Measurements from ENCODE around the gene CBX6. TPM values are rescaled to one million over a fixed set of nuclear protein-coding genes. Genes with fewer than 3 reads are reported as not detected.
A peak's percentile ranks its signal among the peaks of the same experiment; 100 is the strongest.

CBX6 gene
- total and polyA plus RNA-seq, 2 of the 8 experiments (the other 6 are each of a cell fraction or from before 2014, with no cell fraction given): 10.6 to 27.5 TPM

DNA sequence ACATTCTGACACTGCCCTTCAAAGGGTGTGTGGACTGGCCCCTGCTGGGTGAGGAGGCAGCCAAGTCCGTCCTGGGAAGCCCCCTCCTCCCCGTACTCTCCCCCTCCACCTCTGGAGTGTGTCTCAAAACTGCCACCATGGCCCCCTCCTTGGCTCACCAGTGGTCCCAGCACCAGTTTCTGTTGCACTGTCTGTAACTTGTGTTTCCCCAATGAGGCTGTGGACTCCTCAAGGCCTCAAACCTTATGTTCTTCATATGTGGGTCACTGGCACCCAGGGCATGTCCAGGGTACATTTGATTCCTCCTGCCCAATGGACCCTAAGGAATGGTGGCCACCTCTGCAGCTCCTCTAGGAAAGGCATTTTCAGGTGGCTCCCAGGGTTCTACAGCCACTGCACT is 21.6 kb downstream of the CBX6 start:
- peaks cover 0 to 3% (median under 1%) of the 10 kb centered on the region in 4 experiments; a peak in 2 of 7 replicates for H3K4me1 ChIP-seq (replicated peaks in 1 of 4; ENCODE audit: control insufficient read depth in 3 of 4, insufficient read depth in 4 of 4, low read length in 3 of 4)
- no peak overlapping the region for H4K5ac ChIP-seq (ENCODE audit: insufficient read length, low read depth, low read length)
- no peak overlapping the region for H2BK120ac ChIP-seq (replicated peaks; ENCODE audit: low read depth, low read length)
- H2AFZ ChIP-seq (ENCODE audit: low read length): no peak overlapping the region
- no peak overlapping the region for H3K18ac ChIP-seq (ENCODE audit: extremely low read depth, low read length)
- no peak overlapping the region for H3K4me3 ChIP-seq (ENCODE audit: extremely low read depth in 1 of 4, insufficient read depth in 2 of 4, low read depth in 3 of 4, low read length in 4 of 4)
- no peak overlapping the region for H2BK5ac ChIP-seq (ENCODE audit: low read depth, low read length)
- H3K4ac ChIP-seq (replicated peaks; ENCODE audit: insufficient read length, low read depth, low read length): no peak overlapping the region
- TF ChIP-seq BACH1 (IDR thresholded peaks at IDR 0.05; ENCODE audit: low read length) (no peak), YY1 (IDR thresholded peaks at IDR 0.05; ENCODE audit: low read depth, low read length) (no peak), EZH2 (IDR thresholded peaks at IDR 0.05; ENCODE audit: low read depth, low read length, severe bottlenecking) (no peak), TEAD4 (IDR thresholded peaks at IDR 0.05; ENCODE audit: low read depth, low read length) (no peak), MAFK (IDR thresholded peaks at IDR 0.05; ENCODE audit: low read depth, low read length) (no peak)
- TF ChIP-seq, protein P1, sequence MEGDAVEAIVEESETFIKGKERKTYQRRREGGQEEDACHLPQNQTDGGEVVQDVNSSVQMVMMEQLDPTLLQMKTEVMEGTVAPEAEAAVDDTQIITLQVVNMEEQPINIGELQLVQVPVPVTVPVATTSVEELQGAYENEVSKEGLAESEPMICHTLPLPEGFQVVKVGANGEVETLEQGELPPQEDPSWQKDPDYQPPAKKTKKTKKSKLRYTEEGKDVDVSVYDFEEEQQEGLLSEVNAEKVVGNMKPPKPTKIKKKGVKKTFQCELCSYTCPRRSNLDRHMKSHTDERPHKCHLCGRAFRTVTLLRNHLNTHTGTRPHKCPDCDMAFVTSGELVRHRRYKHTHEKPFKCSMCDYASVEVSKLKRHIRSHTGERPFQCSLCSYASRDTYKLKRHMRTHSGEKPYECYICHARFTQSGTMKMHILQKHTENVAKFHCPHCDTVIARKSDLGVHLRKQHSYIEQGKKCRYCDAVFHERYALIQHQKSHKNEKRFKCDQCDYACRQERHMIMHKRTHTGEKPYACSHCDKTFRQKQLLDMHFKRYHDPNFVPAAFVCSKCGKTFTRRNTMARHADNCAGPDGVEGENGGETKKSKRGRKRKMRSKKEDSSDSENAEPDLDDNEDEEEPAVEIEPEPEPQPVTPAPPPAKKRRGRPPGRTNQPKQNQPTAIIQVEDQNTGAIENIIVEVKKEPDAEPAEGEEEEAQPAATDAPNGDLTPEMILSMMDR (IDR thresholded peaks at IDR 0.05; ENCODE audit: control extremely low read depth in 1 of 3, insufficient read depth in 1 of 3, low read depth in 1 of 3, low read length in 3 of 3): no peak
- no peaks in the 10 kb centered on the region for H3K79me1 ChIP-seq (ENCODE audit: low read depth, low read length)
- no peak overlapping the region for H3K56ac ChIP-seq (replicated peaks; ENCODE audit: insufficient read length, low read depth, low read length)
- H4K20me1 ChIP-seq (replicated peaks in 1 of 2; ENCODE audit: control insufficient read depth in 1 of 2, insufficient read depth in 2 of 2, low read length in 2 of 2): no peaks in the 10 kb centered on the region
- H3K14ac ChIP-seq (ENCODE audit: insufficient read length): no peak overlapping the region
- H2BK15ac ChIP-seq (ENCODE audit: low read length): no peak overlapping the region
- H2AK5ac ChIP-seq (ENCODE audit: low read depth, low read length): 0 out of 2 replicates have a peak overlapping the region, but pooled peaks have one; percentile 24
- no peaks in the 10 kb centered on the region for H3K36me3 ChIP-seq (ENCODE audit: control insufficient read depth in 2 of 4, insufficient read depth in 4 of 4, low read length in 3 of 4)
- peaks cover 0 to 10% (median 5%) of the 10 kb centered on the region in 4 experiments; a peak in 5 of 7 replicates for H3K27me3 ChIP-seq (replicated peaks in 1 of 4; ENCODE audit: control insufficient read depth in 3 of 4, extremely low read depth in 1 of 4, insufficient read depth in 3 of 4, low read length in 3 of 4)
- H4K91ac ChIP-seq (replicated peaks; ENCODE audit: insufficient read length, low read length): no peak overlapping the region
- no peaks in the 10 kb centered on the region for H3K9me3 ChIP-seq (ENCODE audit: insufficient read depth in 2 of 2, low read depth in 1 of 2, low read length in 1 of 2)
- no peak for DNase-seq (ENCODE audit: low read depth in 1 of 2, low spot score in 2 of 2)
- no peak overlapping the region for H3K27ac ChIP-seq (ENCODE audit: low read depth, low read length)
- no peak overlapping the region for H3K23ac ChIP-seq (ENCODE audit: insufficient read length)
- H3K4me2 ChIP-seq (ENCODE audit: insufficient read depth in 1 of 2, low read depth in 2 of 2, low read length in 2 of 2): no peak overlapping the region
- FAIRE-seq: no peak
- no peak overlapping the region for H4K8ac ChIP-seq (ENCODE audit: extremely low read depth, insufficient read depth, low read length)
- no peaks in the 10 kb centered on the region for H3K23me2 ChIP-seq (ENCODE audit: low read depth, low read length)
- no peaks in the 10 kb centered on the region for H3K79me2 ChIP-seq (ENCODE audit: control insufficient read depth in 1 of 2, insufficient read depth in 2 of 2, low read length in 2 of 2)
- POLR2A ChIA-PET (ENCODE audit: partially characterized antibody): interaction anchor here (0.5 to 1.4 kb wide), 3 partner anchors 11 to 40 kb away, joined by 3 read pairs; no protein-coding TSS in a partner anchor
- no peak overlapping the region for H2BK12ac ChIP-seq (ENCODE audit: low read depth, low read length)
- no peak overlapping the region for H2BK20ac ChIP-seq (ENCODE audit: low read length)
- no CpG with 5 or more reads among the region's 2 CpGs for WGBS, 2 experiments (ENCODE audit: extremely low coverage in 1 of 2, insufficient coverage in 1 of 2, insufficient read length in 1 of 2, insufficient replicate concordance in 2 of 2, low coverage in 1 of 2, low lambda C conversion rate in 2 of 2, missing lambda C conversion rate in 1 of 2)
- CTCF ChIA-PET (ENCODE audit: partially characterized antibody): interaction anchor here (0.6 to 2.5 kb wide), 11 partner anchors 11 to 633 kb away, joined by 3 to 23 read pairs (median 3); no protein-coding TSS in a partner anchor
- no peak overlapping the region for H3K9ac ChIP-seq (replicated peaks in 1 of 4; ENCODE audit: extremely low read depth in 1 of 4, low read depth in 3 of 4, low read length in 3 of 4)
